K562 (cell line): ENCODE measurements around the gene TCF23. TPM values are rescaled to one million over a fixed set of nuclear protein-coding genes. Genes with fewer than 3 reads are reported as not detected.

Source experiments
- DNMT1 ChIP-seq: fragments of 450-650 bp; IDR thresholded peaks from 2 replicates; pipeline ENCODE4 v1.6.1; 2016; ENCODE audit warnings: antibody characterized with exemption, mild to moderate bottlenecking
- ELF4 ChIP-seq: fragments of 450-650 bp; formaldehyde crosslinking; IDR thresholded peaks from 2 replicates; pipeline ENCODE4 v1.4.0; 2022; ENCODE audit warnings: missing genetic modification characterization
- FIP1L1 ChIP-seq: fragments of 200-400 bp; formaldehyde crosslinking; IDR thresholded peaks from 2 replicates; pipeline ENCODE4 v1.6.1; 2018; ENCODE audit warnings: mild to moderate bottlenecking, low read depth, low read length; ENCODE audit not compliant: poor library complexity, severe bottlenecking
- FUS ChIP-seq: fragments of 200-400 bp; formaldehyde crosslinking; optimal IDR thresholded peaks from 2 replicates; pipeline ENCODE3; 2017; ENCODE audit warnings: low read depth, low read length
- IFI16 ChIP-seq: fragments of 250-450 bp; sonication (Bioruptor Pico); IDR thresholded peaks from 2 replicates; pipeline ENCODE4 v2.1.2; 2022; ENCODE audit warnings: mild to moderate bottlenecking, inconsistent platforms
- NUFIP1 ChIP-seq: fragments of 450-650 bp; IDR thresholded peaks from 2 replicates; pipeline ENCODE4 v1.6.1; 2018; ENCODE audit not compliant: partially characterized antibody
- PHB ChIP-seq: fragments of 250-450 bp; sonication (Bioruptor Pico); IDR thresholded peaks from 2 replicates; pipeline ENCODE4 v1.5.0; 2021
- RBM14 ChIP-seq: fragments of 200-400 bp; formaldehyde crosslinking; IDR thresholded peaks from 2 replicates; pipeline ENCODE4 v1.6.1; 2018; ENCODE audit warnings: low read depth, mild to moderate bottlenecking, low read length, moderate library complexity, borderline replicate concordance; ENCODE audit not compliant: insufficient read depth
- RBM15 ChIP-seq: fragments of 200-400 bp; formaldehyde crosslinking; IDR thresholded peaks from 2 replicates; pipeline ENCODE4 v1.6.1; 2018; ENCODE audit warnings: mild to moderate bottlenecking, low read length, moderate library complexity; ENCODE audit not compliant: insufficient read depth
- STAT5A ChIP-seq: IDR thresholded peaks from 2 replicates; pipeline ENCODE4 v1.6.1; 2012; ENCODE audit warnings: low read length, inconsistent platforms, borderline replicate concordance
- TEAD1 ChIP-seq, 2 experiments: fragments of 450-650 bp in 1 of 2; sonication (generic) in 1 of 2; formaldehyde crosslinking; IDR thresholded peaks; 2 replicates each; pipeline versions ENCODE4 v1.4.0 to v1.8.0; 2020 to 2022; ENCODE audit warnings: mild to moderate bottlenecking in 2 of 2, missing genetic modification reagents in 1 of 2
- XRCC4 ChIP-seq: IDR thresholded peaks from one replicate; pipeline ENCODE4 v1.6.1; 2011; ENCODE audit not compliant: insufficient read depth, insufficient read length; ENCODE audit errors: extremely low read depth
- ZKSCAN1 ChIP-seq: fragments of 150-350 bp; IDR thresholded peaks from 2 replicates; pipeline ENCODE4 v1.6.1; 2016; ENCODE audit warnings: low read depth, low read length
- ZNF699 ChIP-seq: fragments of 250-450 bp; sonication (Bioruptor Pico); IDR thresholded peaks from 2 replicates; pipeline ENCODE4 v1.8.0; 2021; ENCODE audit warnings: mild to moderate bottlenecking, moderate library complexity; ENCODE audit not compliant: insufficient replicate concordance
- polyA plus RNA-seq, 8 experiments: library from polyadenylated mRNA; depleted of rRNA in 4 of 8; stranded (reverse) in 5 of 8; unstranded in 3 of 8; fragments of >200 nt; fragmentation: Nextera tagmentation in 2 of 8; fragmentation: Illumina TruSeq in 1 of 8; extraction: Ambion mirVana in 2 of 8; extraction: Trizol in 1 of 8; gene quantifications; 2 replicates each; pipeline versions ENCODE4 v1.2.1 to v1.2.3, GENCODE V29; 2011 to 2014; ENCODE audit warnings: inconsistent platforms in 1 of 8, missing spikeins in 1 of 8
- total RNA-seq, 7 experiments: library from RNA; depleted of rRNA in 6 of 7; stranded (reverse); fragments of >200 nt in 6 of 7; fragmentation: Illumina TruSeq in 2 of 7; extraction: Trizol in 2 of 7; gene quantifications; 2 replicates each; pipeline versions ENCODE4 v1.2.1 to v1.2.3, GENCODE V29; 2011 to 2021; ENCODE audit warnings: low replicate concordance in 1 of 7
- TF ChIP-seq, protein P1 (sequence below): fragments of 250-450 bp; sonication (Bioruptor Pico); IDR thresholded peaks from 2 replicates; pipeline ENCODE4 v1.5.0; 2021; ENCODE audit warnings: mild to moderate bottlenecking, borderline replicate concordance
- TF ChIP-seq, protein P2 (sequence below): sonication (generic); formaldehyde crosslinking; IDR thresholded peaks from 2 replicates; pipeline ENCODE4 v1.8.0; 2022; ENCODE audit warnings: mild to moderate bottlenecking, missing genetic modification reagents, borderline replicate concordance
- TF ChIP-seq, protein P3 (sequence below): IDR thresholded peaks from 3 replicates; pipeline ENCODE4 v1.6.1; 2011; ENCODE audit warnings: borderline replicate concordance, mild to moderate bottlenecking, moderate library complexity; ENCODE audit not compliant: insufficient read length; ENCODE audit errors: extremely low read depth
- TF ChIP-seq, protein P4 (sequence below): fragments of 450-650 bp; formaldehyde crosslinking; IDR thresholded peaks from 2 replicates; pipeline ENCODE4 v1.4.0; 2022; ENCODE audit warnings: missing genetic modification characterization

The TCF23 gene
- total and polyA plus RNA-seq, 9 of the 15 experiments (the other 6 are each of a cell fraction or from before 2014, with no cell fraction given): 0.07 TPM; not detected in 8

DNA sequence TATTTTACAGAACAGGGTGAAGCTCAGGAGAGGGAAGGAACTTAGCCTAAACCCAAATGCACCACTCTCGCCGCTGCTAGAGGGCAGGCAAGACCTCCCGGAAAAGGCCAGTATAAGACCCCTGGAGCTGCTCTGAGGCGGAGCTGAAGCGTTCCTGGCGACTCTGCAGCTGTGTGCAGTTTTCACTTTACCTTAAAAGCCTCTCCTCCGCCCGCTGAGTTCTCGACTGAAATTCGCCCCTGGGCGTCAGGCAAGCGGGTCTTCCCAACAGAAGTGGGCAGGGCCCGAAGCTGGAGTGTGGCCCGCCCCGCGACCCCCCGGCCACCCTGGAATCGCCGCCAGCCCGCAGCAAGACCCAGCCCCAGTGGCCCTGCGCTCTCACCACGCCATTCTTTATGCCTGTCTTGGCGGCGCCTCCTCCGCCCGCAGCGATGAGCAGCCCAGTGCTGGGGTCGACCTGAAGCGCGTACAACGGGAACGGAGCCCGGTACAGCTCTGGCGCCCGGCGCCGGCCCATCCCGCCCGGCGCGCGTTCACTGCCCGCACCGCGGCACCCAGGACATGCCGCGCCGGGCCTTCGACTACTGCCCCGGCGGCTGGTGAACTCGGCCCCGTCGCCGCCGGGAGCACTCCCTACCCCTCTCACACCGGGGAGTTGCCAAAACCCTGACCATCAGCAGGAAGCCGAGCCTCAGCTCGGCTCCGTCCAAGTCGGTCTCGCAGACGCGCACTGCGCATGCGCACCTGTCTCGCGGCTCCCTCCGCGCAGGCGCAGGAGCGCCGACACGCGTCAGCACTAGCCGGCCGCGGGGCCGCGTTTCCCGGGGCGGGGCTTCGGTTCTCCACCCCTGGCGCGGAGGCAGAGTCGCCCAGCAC lies 14.7 kb upstream of the TCF23 start, which contains the start of gene PREB (continued):
- TF ChIP-seq, protein P1, sequence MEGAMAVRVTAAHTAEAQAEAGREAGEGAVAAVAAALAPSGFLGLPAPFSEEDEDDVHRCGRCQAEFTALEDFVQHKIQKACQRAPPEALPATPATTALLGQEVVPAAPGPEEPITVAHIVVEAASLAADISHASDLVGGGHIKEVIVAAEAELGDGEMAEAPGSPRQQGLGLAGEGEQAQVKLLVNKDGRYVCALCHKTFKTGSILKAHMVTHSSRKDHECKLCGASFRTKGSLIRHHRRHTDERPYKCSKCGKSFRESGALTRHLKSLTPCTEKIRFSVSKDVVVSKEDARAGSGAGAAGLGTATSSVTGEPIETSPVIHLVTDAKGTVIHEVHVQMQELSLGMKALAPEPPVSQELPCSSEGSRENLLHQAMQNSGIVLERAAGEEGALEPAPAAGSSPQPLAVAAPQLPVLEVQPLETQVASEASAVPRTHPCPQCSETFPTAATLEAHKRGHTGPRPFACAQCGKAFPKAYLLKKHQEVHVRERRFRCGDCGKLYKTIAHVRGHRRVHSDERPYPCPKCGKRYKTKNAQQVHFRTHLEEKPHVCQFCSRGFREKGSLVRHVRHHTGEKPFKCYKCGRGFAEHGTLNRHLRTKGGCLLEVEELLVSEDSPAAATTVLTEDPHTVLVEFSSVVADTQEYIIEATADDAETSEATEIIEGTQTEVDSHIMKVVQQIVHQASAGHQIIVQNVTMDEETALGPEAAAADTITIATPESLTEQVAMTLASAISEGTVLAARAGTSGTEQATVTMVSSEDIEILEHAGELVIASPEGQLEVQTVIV (CRISPR knock-in tag): no peak
- TF ChIP-seq PHB (CRISPR knock-in tag) (no peak), DNMT1 (no peak), IFI16 (CRISPR knock-in tag) (no peak), ZKSCAN1 (peak; percentile 54; the same call in 1 of the 2 replicates), XRCC4 (no peak), ELF4 (CRISPR knock-in tag) (no peak), FUS (peak; percentile 54), FIP1L1 (peak; percentile 57), STAT5A (no peak), ZNF699 (CRISPR knock-in tag) (no peak), NUFIP1 (no peak), RBM14 (no peak), RBM15 (no peak), TEAD1 (CRISPR knock-in tag; IDR thresholded peaks at IDR 0.05) (0 out of 4 replicates have a peak, but pooled peaks of 1 of the 2 experiments have one; percentile 73)
- TF ChIP-seq, protein P2, sequence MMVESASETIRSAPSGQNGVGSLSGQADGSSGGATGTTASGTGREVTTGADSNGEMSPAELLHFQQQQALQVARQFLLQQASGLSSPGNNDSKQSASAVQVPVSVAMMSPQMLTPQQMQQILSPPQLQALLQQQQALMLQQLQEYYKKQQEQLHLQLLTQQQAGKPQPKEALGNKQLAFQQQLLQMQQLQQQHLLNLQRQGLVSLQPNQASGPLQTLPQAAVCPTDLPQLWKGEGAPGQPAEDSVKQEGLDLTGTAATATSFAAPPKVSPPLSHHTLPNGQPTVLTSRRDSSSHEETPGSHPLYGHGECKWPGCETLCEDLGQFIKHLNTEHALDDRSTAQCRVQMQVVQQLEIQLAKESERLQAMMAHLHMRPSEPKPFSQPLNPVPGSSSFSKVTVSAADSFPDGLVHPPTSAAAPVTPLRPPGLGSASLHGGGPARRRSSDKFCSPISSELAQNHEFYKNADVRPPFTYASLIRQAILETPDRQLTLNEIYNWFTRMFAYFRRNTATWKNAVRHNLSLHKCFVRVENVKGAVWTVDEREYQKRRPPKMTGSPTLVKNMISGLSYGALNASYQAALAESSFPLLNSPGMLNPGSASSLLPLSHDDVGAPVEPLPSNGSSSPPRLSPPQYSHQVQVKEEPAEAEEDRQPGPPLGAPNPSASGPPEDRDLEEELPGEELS (CRISPR knock-in tag): no peak
- TF ChIP-seq, protein P3, sequence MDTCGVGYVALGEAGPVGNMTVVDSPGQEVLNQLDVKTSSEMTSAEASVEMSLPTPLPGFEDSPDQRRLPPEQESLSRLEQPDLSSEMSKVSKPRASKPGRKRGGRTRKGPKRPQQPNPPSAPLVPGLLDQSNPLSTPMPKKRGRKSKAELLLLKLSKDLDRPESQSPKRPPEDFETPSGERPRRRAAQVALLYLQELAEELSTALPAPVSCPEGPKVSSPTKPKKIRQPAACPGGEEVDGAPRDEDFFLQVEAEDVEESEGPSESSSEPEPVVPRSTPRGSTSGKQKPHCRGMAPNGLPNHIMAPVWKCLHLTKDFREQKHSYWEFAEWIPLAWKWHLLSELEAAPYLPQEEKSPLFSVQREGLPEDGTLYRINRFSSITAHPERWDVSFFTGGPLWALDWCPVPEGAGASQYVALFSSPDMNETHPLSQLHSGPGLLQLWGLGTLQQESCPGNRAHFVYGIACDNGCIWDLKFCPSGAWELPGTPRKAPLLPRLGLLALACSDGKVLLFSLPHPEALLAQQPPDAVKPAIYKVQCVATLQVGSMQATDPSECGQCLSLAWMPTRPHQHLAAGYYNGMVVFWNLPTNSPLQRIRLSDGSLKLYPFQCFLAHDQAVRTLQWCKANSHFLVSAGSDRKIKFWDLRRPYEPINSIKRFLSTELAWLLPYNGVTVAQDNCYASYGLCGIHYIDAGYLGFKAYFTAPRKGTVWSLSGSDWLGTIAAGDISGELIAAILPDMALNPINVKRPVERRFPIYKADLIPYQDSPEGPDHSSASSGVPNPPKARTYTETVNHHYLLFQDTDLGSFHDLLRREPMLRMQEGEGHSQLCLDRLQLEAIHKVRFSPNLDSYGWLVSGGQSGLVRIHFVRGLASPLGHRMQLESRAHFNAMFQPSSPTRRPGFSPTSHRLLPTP: no peak
- TF ChIP-seq, protein P4, sequence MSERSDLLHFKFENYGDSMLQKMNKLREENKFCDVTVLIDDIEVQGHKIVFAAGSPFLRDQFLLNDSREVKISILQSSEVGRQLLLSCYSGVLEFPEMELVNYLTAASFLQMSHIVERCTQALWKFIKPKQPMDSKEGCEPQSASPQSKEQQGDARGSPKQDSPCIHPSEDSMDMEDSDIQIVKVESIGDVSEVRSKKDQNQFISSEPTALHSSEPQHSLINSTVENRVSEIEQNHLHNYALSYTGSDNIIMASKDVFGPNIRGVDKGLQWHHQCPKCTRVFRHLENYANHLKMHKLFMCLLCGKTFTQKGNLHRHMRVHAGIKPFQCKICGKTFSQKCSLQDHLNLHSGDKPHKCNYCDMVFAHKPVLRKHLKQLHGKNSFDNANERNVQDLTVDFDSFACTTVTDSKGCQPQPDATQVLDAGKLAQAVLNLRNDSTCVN (CRISPR knock-in tag): no peak
